ENCODE results near the gene NT5E.

NT5E gene

DNA sequence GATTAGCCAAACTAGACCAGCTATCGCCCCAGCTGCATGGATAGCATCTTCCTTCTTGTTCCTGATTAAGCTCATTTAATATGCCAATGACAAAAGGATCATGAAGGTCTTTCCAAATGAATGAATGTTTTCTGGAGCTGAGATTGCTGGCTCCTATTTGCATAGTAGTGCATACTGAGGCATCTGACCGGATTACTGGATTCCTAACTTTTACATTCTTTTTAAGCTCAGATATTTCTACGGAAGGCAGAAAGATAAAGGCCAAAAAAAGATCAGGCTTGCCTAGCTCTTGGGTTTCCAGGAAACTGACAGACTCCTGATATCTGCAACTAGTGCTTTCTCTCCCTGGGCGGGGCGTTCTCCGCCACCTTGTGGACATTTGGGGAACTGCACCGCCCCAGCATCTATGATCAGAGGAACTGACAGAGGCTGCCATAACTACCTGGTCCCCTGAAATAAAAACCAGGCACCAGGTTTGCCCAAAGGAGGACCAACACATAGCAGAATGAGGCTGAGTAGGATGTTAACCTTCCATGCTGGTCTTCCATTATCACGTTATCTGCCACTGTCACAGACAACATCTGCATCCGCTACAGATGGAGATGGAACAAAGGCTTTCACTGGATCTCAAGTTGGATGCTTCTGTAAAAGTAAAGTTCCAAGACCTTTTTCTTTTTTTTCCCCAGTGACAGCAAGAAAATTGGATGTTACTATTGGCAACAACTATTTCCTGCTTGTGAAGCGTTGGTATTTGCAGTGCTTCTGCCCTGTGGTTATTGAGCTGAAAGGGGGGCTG lies 33.2 kb downstream of the NT5E start:
- Histone ChIP-seq H3K9me3 (ENCODE audit: control insufficient read depth in 5 of 5, low read length in 5 of 5) (no peaks in the 10 kb centered on the region), H3K4me3 (ENCODE audit: low read depth in 1 of 5, low read length in 5 of 5) (no peak overlapping the region), H3K4me1 (ENCODE audit: control insufficient read depth in 5 of 5, insufficient read depth in 5 of 5, low read length in 5 of 5) (peaks cover 0 to 2% (median 0%) of the 10 kb centered on the region in 5 donors), H3K27me3 (ENCODE audit: control insufficient read depth in 5 of 5, insufficient read depth in 4 of 5, low read length in 5 of 5) (peaks cover 0 to 5% (median 0%) of the 10 kb centered on the region in 5 donors), H3K36me3 (ENCODE audit: control insufficient read depth in 5 of 5, insufficient read depth in 5 of 5, low read length in 5 of 5) (peaks cover 0 to 4% (median 0%) of the 10 kb centered on the region in 5 donors), H3K9ac (ENCODE audit: low read length in 5 of 5) (no peak overlapping the region), H3K27ac (ENCODE audit: low read depth, low read length) (peak overlapping the region; percentile 39)

DNA sequence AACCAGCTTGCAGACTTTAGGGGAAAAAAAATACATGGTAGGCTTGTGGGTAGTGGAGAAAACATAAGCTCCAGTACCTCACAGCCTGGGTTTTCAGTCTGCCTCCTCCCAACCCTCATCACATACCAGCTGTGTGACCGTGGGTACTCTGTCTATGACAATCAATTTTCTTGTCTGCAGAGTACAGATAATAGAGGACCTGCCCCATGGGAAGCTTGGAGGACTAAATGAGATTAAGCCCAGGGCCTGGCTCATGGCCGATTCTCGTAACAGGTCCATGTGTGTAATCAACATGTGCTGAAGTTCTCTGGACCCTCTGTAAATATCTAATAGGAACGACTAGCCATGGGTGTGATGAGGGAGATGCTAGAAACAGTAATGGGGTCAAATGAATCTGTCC lies 34.0 kb downstream of the NT5E start:
- Histone ChIP-seq H3K4me1 (ENCODE audit: control insufficient read depth in 5 of 5, insufficient read depth in 5 of 5, low read length in 5 of 5) (peaks cover 0 to 2% (median 0%) of the 10 kb centered on the region in 5 donors), H3K36me3 (ENCODE audit: control insufficient read depth in 5 of 5, insufficient read depth in 5 of 5, low read length in 5 of 5) (peaks cover 0 to 4% (median 0%) of the 10 kb centered on the region in 5 donors), H3K27me3 (ENCODE audit: control insufficient read depth in 5 of 5, insufficient read depth in 4 of 5, low read length in 5 of 5) (peaks cover 0 to 5% (median 0%) of the 10 kb centered on the region in 5 donors), H3K4me3 (ENCODE audit: low read depth in 1 of 5, low read length in 5 of 5) (no peak overlapping the region), H3K27ac (ENCODE audit: low read depth, low read length) (no peak overlapping the region), H3K9ac (ENCODE audit: low read length in 5 of 5) (no peak overlapping the region), H3K9me3 (ENCODE audit: control insufficient read depth in 5 of 5, low read length in 5 of 5) (no peaks in the 10 kb centered on the region)

DNA sequence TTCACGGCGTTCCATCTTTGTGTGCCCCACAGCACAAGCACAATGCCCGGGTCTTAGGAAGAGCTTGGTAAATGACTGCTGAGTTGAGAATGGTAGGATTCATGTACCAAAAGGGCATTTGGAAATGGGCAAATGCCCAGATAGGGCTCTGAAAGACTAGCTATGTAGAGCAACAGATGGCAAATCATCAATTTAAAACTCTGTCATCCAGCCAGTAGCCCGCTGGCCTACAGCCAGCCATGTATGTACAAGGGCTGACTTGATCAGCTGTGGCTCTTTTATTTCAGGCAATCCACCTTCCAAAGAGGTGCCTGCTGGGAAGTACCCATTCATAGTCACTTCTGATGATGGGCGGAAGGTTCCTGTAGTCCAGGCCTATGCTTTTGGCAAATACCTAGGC lies 35.1 kb downstream of the NT5E start:
- Histone ChIP-seq H3K4me1 (ENCODE audit: control insufficient read depth in 5 of 5, insufficient read depth in 5 of 5, low read length in 5 of 5) (peaks cover 0 to 2% (median 0%) of the 10 kb centered on the region in 5 donors), H3K9ac (ENCODE audit: low read length in 5 of 5) (no peak overlapping the region), H3K4me3 (ENCODE audit: low read depth in 1 of 5, low read length in 5 of 5) (no peak overlapping the region), H3K36me3 (ENCODE audit: control insufficient read depth in 5 of 5, insufficient read depth in 5 of 5, low read length in 5 of 5) (peaks cover 0 to 12% (median 0%) of the 10 kb centered on the region in 5 donors), H3K9me3 (ENCODE audit: control insufficient read depth in 5 of 5, low read length in 5 of 5) (no peaks in the 10 kb centered on the region), H3K27me3 (ENCODE audit: control insufficient read depth in 5 of 5, insufficient read depth in 4 of 5, low read length in 5 of 5) (peaks cover 0 to 5% (median 0%) of the 10 kb centered on the region in 5 donors), H3K27ac (ENCODE audit: low read depth, low read length) (no peak overlapping the region)

DNA sequence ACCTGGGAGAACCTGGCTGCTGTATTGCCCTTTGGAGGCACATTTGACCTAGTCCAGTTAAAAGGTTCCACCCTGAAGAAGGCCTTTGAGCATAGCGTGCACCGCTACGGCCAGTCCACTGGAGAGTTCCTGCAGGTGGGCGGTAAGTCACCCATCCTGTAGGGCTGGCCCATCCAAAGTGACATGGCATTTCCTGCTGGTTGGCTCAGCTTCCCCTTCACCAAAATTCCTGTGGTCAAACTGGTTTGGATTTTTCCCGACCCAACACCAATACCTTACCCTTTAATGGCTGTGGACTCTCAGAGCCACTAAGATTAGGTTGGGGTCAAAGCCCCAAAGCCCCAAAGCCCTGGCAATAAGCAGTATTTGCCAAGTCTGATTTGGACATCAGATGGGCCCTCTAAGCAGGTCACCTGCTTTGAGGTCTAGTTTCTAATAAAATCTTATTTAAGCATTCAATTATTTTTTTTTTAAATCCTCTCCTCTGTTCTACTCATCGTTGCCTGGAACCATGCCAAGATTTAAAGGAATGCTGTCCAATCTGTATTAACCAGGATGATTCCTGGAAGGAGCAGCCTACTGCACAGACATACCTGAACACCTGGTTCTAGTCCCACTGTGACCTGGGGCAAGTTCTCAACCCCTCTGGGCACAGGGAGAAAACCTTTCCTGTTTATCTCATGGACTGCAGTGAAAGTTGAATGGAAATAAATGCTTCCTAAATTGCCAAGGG lies 40.8 kb downstream of the NT5E start:
- Histone ChIP-seq H3K36me3 (ENCODE audit: control insufficient read depth in 5 of 5, insufficient read depth in 5 of 5, low read length in 5 of 5) (peaks cover 0 to 17% (median 0%) of the 10 kb centered on the region in 5 donors), H3K4me3 (ENCODE audit: low read depth in 1 of 5, low read length in 5 of 5) (no peak overlapping the region), H3K9ac (ENCODE audit: low read length in 5 of 5) (no peak overlapping the region), H3K4me1 (ENCODE audit: control insufficient read depth in 5 of 5, insufficient read depth in 5 of 5, low read length in 5 of 5) (peaks cover 0 to 1% (median 0%) of the 10 kb centered on the region in 5 donors), H3K27ac (ENCODE audit: low read depth, low read length) (no peak overlapping the region), H3K9me3 (ENCODE audit: control insufficient read depth in 5 of 5, low read length in 5 of 5) (no peaks in the 10 kb centered on the region), H3K27me3 (ENCODE audit: control insufficient read depth in 5 of 5, insufficient read depth in 4 of 5, low read length in 5 of 5) (no peaks in the 10 kb centered on the region)

DNA sequence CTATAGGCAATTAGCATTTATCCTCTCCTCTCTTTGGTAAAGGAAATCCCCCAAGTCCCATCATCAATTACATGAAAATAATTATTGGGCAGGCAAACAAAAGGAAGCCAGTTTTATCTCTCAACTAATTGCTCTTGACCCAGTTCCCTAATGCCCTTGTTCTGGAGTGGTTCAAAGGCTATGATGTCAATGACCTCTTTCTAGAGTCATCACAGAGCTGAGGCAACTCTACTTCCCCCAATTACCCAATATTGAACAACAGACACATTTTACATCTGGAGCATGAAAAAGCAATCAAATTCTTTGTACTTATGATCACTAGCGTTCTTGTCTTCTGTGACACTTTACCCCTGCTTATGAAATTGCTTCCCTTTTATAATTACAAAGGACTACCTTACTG lies 43.5 kb downstream of the NT5E start:
- Histone ChIP-seq H3K9ac (ENCODE audit: low read length in 5 of 5) (no peak overlapping the region), H3K9me3 (ENCODE audit: control insufficient read depth in 5 of 5, low read length in 5 of 5) (no peaks in the 10 kb centered on the region), H3K4me1 (ENCODE audit: control insufficient read depth in 5 of 5, insufficient read depth in 5 of 5, low read length in 5 of 5) (peaks cover 0 to 1% (median 0%) of the 10 kb centered on the region in 5 donors), H3K36me3 (ENCODE audit: control insufficient read depth in 5 of 5, insufficient read depth in 5 of 5, low read length in 5 of 5) (peaks cover 0 to 13% (median 0%) of the 10 kb centered on the region in 5 donors), H3K27ac (ENCODE audit: low read depth, low read length) (no peak overlapping the region), H3K4me3 (ENCODE audit: low read depth in 1 of 5, low read length in 5 of 5) (no peak overlapping the region), H3K27me3 (ENCODE audit: control insufficient read depth in 5 of 5, insufficient read depth in 4 of 5, low read length in 5 of 5) (no peaks in the 10 kb centered on the region)

DNA sequence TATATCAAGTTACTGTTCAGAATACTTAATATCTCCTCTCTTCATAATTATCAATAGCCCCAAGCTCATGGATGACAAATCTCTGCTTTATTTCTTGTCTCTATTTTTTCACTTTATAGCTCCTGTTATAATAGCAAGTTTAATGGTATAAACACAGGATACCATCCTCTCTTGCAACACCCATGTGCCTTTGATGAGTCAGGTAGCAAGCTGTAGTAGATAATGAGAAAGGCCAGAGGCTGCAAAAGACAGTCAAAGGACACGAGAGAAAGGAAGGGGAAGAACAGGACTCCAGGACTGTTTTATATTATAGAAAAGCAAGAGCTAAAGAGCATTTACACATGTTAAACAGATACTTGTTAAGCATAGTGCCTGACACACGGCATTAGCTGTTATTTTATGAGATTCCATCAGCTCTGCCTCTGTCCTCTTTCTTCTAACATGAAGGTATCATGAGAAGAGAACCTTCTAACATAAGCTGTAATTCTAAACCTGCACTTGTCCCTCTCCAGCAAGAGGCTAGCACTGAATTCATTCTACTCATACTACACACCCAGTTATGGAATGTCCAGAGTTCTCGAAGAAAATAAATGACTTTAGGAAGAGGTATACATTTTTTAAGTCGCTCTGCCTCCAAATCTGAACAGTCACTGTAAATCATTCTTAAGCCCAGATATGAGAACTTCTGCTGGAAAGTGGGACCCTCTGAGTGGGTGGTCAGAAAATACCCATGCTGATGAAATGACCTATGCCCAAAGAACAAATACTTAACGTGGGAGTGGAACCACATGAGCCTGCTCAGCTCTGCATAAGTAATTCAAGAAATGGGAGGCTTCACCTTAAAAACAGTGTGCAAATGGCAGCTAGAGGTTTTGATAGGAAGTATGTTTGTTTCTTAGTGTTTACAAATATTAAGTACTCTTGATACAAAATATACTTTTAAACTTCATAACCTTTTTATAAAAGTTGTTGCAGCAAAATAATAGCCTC lies 45.0 kb downstream of the NT5E start:
- H3K36me3 ChIP-seq (ENCODE audit: control insufficient read depth in 5 of 5, insufficient read depth in 5 of 5, low read length in 5 of 5) = peaks cover 0 to 6% (median 0%) of the 10 kb centered on the region in 5 donors
- H3K4me1 ChIP-seq (ENCODE audit: control insufficient read depth in 5 of 5, insufficient read depth in 5 of 5, low read length in 5 of 5) = peaks cover 0 to 1% (median 0%) of the 10 kb centered on the region in 5 donors
- H3K27ac ChIP-seq (ENCODE audit: low read depth, low read length) = no peak overlapping the region
- no peaks in the 10 kb centered on the region for H3K27me3 ChIP-seq (ENCODE audit: control insufficient read depth in 5 of 5, insufficient read depth in 4 of 5, low read length in 5 of 5)
- H3K9me3 ChIP-seq (ENCODE audit: control insufficient read depth in 5 of 5, low read length in 5 of 5) = no peaks in the 10 kb centered on the region
- H3K4me3 ChIP-seq (ENCODE audit: low read depth in 1 of 5, low read length in 5 of 5) = no peak overlapping the region
- no peak overlapping the region for H3K9ac ChIP-seq (ENCODE audit: low read length in 5 of 5)

DNA sequence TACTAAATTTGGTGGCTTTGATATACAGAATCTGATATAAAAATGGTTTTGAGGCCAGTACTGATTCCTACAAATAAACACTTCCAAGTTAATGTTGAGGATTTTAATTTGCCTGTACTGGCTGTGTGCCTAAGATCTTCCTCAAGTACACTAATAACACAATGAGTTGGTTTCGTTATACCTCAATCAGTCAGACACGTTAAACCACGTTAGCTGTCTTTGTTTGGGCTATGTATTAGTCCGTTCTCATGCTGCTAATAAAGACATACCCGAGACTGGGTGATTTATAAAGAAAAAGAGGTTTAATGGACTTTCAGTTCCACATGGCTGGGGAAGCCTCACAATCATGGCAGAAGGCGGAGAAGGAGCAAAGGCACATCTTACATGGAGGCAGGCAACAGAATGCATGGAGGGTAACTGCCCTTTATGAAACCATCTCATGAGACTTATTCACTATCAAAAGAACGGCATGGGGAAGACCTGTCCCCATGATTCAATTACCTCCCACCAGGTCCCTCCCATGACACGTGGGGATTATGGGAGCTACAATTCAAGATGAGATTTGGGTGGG lies 46.2 kb downstream of the NT5E start:
- no peaks in the 10 kb centered on the region for H3K4me1 ChIP-seq (ENCODE audit: control insufficient read depth in 5 of 5, insufficient read depth in 5 of 5, low read length in 5 of 5)
- H3K4me3 ChIP-seq (ENCODE audit: low read depth in 1 of 5, low read length in 5 of 5) = no peak overlapping the region
- no peaks in the 10 kb centered on the region for H3K27me3 ChIP-seq (ENCODE audit: control insufficient read depth in 5 of 5, insufficient read depth in 4 of 5, low read length in 5 of 5)
- no peaks in the 10 kb centered on the region for H3K9me3 ChIP-seq (ENCODE audit: control insufficient read depth in 5 of 5, low read length in 5 of 5)
- no peaks in the 10 kb centered on the region for H3K36me3 ChIP-seq (ENCODE audit: control insufficient read depth in 5 of 5, insufficient read depth in 5 of 5, low read length in 5 of 5)
- H3K27ac ChIP-seq (ENCODE audit: low read depth, low read length) = no peak overlapping the region
- H3K9ac ChIP-seq (ENCODE audit: low read length in 5 of 5) = no peak overlapping the region

DNA sequence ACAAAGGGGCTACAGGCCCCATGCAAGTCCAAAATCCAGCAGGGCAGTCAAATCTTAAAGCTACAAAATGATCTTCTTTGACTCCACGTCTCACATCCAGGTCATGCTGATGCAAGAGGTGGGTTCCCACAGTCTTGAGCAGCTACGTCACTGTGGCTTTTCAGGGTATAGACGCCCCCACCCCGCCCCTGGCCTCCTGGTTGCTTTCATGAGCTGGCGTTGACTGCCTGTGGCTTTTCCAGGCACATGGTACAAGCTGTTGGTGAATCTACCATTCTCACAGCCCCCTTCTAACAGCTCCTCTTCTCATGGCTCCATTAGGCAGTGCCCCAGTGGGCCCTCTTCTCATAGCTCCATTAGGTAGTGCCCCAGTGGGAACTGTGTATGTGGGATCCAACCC lies 47.0 kb downstream of the NT5E start:
- Histone ChIP-seq H3K27ac (ENCODE audit: low read depth, low read length) (no peak overlapping the region), H3K27me3 (ENCODE audit: control insufficient read depth in 5 of 5, insufficient read depth in 4 of 5, low read length in 5 of 5) (no peaks in the 10 kb centered on the region), H3K9me3 (ENCODE audit: control insufficient read depth in 5 of 5, low read length in 5 of 5) (no peaks in the 10 kb centered on the region), H3K4me3 (ENCODE audit: low read depth in 1 of 5, low read length in 5 of 5) (no peak overlapping the region), H3K4me1 (ENCODE audit: control insufficient read depth in 5 of 5, insufficient read depth in 5 of 5, low read length in 5 of 5) (no peaks in the 10 kb centered on the region), H3K36me3 (ENCODE audit: control insufficient read depth in 5 of 5, insufficient read depth in 5 of 5, low read length in 5 of 5) (peaks cover 0 to 2% (median 0%) of the 10 kb centered on the region in 5 donors), H3K9ac (ENCODE audit: low read length in 5 of 5) (no peak overlapping the region)

DNA sequence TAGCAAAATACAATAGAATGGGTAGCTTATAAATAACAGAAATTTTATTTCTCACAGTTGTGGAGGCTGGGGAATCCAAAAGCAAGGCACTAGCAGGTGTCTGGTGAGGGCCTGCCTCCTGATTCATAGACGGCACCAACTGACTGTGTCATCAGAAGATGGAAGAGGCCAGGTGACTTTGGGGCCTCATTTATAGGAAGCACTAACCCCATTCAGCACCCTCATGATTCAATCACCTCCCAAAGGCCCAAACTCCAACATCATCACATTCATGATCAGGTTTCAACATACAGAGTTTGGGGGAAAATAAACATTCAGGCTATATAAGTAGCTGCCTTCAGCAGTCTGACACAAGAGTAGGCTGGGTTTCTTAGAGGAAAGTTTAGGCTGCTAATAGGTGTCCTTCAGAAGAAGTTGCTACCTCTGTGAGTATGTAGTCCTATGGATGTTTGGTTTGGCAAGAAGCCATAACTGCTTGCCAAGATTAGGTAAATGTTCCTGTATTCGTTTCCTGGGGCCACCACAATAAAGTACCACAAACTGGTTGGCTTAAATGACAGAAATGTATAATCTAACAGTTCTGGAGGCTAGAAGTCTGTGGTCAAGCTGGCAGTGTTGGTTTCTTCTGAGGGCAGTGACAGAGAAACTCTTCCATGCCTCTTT lies 48.8 kb downstream of the NT5E start:
- peaks cover 0 to 12% (median 10%) of the 10 kb centered on the region in 5 donors for H3K36me3 ChIP-seq (ENCODE audit: control insufficient read depth in 5 of 5, insufficient read depth in 5 of 5, low read length in 5 of 5)
- no peak overlapping the region for H3K4me3 ChIP-seq (ENCODE audit: low read depth in 1 of 5, low read length in 5 of 5)
- no peaks in the 10 kb centered on the region for H3K9me3 ChIP-seq (ENCODE audit: control insufficient read depth in 5 of 5, low read length in 5 of 5)
- H3K4me1 ChIP-seq (ENCODE audit: control insufficient read depth in 5 of 5, insufficient read depth in 5 of 5, low read length in 5 of 5) = no peaks in the 10 kb centered on the region
- H3K9ac ChIP-seq (ENCODE audit: low read length in 5 of 5) = no peak overlapping the region
- no peaks in the 10 kb centered on the region for H3K27me3 ChIP-seq (ENCODE audit: control insufficient read depth in 5 of 5, insufficient read depth in 4 of 5, low read length in 5 of 5)
- H3K27ac ChIP-seq (ENCODE audit: low read depth, low read length) = no peak overlapping the region
